Central memory CD4-positive, alpha-beta T cell (primary cell): ENCODE data around the gene GET3.
A peak's percentile ranks its signal among the peaks of the same experiment; 100 is the strongest.
"Not testable (repeated sequence)": the region's sequence is repeated elsewhere in the genome, so short reads cannot be mapped to it uniquely, and the experiment has no call there.

Experiments
- DNase-seq: peaks from one replicate; pipeline ENCODE4 v3.0.0; 2022

The GET3 gene

DNA sequence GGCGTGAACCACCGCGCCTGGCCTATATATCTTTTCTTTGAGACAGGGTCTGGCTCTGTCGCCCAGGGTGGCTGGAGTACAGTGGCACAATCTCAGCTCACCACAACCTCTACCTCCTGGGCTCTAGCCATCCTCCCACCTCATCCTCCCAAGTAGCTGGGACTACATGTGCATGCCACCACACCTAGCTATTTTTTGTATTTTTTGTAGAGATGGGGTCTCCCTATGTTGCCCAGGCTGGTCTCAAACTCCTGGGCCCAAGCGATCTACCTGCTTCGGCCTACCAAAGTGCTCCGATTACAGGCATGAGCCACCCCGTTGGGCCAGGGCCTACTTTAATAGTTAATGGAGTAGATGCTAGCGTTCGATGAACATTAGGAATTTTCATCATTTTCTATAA, 17.0 kb upstream of the GET3 start:
- DNase-seq, result no peak

DNA sequence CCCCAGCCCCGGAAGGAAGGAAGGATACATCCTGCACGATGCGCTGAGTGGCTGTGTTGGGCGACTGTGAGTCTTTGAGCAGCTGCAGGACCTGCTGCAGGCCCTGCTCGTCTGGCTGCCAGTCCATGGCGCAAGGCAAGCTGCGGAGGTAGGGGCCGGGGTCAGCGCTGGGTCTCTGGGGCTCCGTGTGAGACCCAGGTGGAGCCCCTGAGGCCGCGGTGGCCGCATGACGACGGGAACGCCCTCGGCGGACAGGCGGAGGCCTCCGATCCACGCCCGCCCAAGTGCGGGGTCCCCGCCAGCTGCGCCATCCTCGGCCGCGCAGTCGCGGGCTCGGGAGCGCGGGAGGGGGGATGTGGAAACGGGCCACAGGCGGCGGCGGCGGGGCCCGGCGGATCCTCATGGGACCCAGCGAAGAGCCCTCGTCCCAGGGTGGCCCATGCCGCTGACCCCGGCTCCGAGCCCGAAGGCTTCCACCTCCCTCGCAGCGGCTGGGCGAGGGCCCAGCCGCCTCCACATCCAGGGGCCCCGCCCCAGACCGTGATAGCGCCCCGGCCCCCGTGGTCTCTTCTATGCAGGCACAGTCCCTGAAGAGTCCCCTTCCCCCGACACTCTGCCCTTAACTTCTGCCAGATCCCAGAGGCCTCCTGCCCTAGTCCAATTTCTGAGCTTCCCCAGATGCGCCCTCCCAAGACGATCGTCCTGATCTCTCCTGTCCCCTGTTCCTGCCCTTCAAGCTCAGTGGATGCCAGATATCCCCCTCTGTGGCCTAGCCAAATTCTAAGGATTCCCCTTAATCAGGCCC, 16.2 kb upstream of the GET3 start:
- no peak for DNase-seq

- peak; percentile 3 for DNase-seq
Observed at GRCh38 chr19:12721656-12722565, 15.4 kb upstream of the GET3 start.

GRCh38 chr19:12722566-12723380, 14.5 kb upstream of the GET3 start:
- DNase-seq, result peak; percentile 93

DNA sequence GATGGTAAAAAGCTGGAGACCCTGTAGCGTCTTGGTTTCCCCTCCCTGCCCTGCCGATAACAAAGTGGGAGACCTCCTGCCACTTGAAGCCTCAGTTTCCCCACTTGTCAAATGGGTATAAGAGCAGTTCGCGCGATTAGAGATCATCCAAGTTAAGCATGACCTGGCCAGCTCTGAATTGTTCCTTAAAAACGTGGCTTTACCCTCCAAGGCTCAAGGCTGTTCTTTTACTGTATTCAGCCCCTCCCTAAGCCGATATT, 14.0 kb upstream of the GET3 start:
- no peak for DNase-seq

DNA sequence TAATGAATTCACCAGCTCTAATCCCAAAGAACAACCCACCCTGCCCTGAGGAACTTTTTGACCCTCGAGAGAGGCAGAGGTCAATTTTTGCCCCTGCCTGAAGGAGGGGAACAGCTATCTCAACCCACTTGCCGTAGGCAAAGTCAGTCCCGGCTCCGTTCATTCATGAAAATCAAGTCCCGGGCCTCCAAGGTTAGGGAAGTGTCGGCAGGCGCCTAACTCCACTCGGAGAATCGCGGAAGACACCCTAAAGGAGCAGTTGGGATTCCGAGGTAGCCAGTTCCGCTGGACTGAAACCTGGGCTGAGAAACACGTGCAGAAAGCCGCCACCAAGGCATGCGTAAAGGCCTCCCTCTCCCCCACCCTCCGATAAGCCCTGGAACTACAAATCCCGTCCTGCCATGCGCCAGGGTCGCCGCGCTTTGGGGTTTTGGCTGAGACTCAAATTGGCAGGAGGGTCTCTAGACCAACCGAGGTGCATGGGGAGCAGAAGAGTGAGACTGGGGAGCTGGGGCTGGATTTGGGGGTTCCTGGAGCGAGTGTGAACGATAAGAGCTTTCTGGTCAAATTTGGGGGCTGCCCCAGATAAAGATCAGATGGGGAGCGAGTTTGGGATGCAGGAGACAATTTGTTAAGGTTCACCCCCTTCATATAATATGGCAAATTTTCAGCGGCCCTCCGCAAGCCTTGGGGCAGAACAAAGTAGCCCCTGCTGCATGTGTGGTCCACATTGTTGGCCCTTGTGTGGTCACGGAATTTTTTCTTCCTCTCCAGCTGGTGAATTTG, 13.5 kb upstream of the GET3 start, which contains the start of gene TNPO2:
Gene TNPO2 (minus strand): TSS at position 292 of the 786 bp plus-strand sequence. CDS start 2,955 bp downstream, outside the sequence.
- peak; percentile 56 for DNase-seq

DNA sequence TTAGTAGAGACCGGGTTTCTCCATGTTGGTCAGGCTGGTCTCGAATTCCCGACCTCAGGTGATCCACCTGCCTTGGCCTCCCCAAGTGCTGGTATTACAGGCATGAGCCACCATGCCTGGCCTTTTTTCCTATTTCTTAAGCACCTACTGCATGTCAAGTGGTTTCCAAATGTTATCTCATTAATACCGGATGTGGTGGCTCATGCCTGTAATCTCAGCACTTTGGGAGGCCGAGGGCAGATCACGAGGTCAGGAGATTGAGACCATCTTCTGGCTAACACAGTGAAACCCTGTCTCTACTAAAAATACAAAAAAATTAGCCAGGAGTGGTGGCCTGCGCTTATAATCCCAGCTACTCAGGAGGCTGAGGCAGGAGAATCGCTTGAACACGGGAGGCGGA, 11.7 kb upstream of the GET3 start:
- DNase-seq, result not testable (repeated sequence)

GRCh38 chr19:12726988-12727316, 10.3 kb upstream of the GET3 start:
- DNase-seq, result no peak

- DNase-seq, result no peak
Observed at GRCh38 chr19:12727745-12728433, 9.4 kb upstream of the GET3 start.

GRCh38 chr19:12730064-12730463, 7.2 kb upstream of the GET3 start:
- no peak for DNase-seq

- DNase-seq, result no peak
Observed at GRCh38 chr19:12731337-12731736, 6.0 kb upstream of the GET3 start.

DNA sequence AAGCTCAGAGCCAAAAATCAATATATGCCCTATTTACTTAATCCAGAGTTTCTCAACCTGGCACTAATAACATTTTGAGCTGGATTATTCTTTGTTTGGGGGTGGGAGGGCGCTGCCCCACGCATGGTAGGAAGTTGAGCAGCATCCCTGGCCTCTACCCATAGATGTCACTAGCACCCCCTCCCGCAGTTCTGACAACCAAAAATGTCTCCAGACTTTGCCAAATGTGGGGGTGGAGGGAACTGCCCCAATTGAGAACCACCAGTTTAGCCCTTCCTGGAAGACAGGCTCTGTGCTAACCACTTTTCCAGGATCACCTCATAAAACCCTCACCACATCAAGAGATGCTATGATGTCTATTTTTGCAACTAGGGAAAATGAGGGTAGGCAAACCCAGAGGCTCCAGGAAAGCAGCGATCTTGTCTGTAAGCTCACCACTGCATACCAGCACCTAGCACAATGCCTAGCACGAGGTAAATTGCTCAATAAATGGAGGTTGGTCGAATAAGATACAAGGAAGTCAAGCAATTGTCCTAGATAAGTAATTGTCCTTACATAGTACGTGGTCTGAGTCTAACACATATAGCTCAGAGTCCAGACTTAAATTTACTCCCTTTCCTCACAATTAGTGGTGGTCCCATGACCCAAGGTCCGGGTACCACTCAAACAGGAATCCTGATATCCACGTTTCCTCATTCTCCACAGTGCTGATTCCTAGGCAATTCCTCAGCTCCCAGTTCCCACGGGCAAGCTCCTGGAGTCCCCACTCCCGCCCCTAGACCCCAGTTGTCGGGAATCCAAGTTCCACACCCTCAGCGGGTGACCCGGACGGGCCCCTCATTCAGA, 3.7 kb upstream of the GET3 start:
- peak; percentile 37 for DNase-seq

DNA sequence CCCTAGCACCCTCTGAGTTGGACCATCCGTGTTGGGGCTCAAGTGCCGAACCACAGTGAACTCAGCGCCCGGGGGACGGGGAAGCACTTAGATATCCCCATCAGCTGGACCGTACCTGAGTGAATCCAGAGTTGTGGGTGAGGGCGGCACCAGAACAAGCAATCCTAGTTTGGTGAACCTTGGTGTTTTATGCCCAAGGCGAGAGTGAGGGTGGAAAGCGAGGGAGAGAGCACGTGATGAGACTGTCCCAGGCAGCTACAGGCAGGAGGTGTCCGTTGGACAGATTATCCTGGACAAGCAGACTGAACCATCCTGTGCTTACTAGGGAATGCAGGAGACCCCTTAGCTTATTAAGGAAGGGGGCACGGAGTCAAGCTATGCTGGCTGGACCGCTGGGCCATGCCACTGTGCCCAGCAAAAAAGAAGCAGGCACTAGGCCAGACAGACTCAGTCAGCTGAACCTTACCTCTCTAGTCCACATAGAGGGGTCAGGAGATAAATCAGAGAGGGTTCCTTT, 596 bp downstream of the GET3 start:
- DNase-seq, result no peak

DNA sequence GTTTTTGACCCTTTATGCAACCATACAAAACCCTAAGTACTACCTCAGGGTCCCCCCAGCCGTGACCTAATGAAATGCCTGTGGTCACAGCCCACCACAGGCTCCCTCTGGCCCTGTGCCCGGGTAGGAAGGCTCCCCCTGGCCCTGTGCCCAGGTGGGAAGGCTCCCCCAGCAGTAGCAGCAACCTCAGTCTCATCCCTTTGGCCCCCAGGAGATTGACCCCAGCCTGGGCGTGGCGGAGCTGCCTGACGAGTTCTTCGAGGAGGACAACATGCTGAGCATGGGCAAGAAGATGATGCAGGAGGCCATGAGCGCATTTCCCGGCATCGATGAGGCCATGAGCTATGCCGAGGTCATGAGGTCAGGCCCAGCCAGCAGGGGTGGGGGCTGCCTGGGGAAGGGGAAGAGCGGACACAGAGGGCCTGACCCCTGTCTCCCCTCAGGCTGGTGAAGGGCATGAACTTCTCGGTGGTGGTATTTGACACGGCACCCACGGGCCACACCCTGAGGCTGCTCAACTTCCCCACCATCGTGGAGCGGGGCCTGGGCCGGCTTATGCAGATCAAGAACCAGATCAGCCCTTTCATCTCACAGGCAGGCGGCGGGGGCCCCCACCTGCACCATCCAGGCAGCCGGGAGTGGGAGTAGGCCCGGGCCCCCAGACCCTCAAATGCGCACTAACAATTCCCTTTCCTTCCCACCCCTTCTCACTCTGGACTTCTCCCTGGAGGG, 8.0 kb downstream of the GET3 start:
- DNase-seq, result no peak

DNA sequence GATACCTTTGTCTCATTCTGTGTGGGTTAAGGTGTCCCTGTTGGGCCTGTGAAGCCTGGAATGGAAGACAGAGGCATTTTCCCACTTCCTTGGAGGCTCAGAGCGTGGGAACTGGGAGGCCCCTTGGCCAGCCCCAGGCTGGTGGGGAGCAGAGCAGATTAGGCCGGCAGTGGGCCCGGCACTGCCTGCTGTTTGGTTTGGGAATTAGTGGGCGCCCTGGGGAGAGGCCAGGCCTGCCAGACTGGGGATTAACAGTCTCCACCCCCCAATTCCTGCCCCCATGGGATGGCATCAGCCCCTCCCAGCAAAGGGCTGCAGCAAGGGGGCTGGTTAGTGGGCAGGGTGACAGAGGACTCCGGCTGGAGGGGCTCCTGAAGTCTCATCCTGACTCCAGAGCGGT, 11.2 kb downstream of the GET3 start:
- DNase-seq, result no peak

- no peak for DNase-seq
Observed at GRCh38 chr19:12749938-12750521, 12.7 kb downstream of the GET3 start.

DNA sequence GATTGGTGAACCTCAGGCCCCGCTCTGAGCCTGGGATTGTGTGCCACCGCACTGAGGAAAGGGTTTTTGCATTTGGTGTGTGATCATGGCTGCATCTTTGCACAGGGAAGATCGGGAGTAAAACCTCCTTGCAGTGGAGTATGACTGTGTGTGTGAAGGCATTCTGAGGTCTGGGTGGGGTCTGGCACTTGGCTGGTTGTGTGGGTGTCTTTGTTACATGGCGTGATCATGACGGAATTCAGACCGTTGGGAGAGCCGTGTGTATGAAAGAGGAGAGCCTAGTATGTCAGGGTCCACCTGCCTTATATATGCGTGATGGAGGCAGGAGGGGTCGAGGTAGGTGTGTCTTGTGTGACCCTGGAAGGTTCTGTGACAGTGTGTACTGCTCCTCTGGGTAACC, 13.6 kb downstream of the GET3 start:
- DNase-seq, result no peak

GRCh38 chr19:12751635-12752034, 14.3 kb downstream of the GET3 start, which contains the start of gene BEST2:
TSS of gene BEST2 (plus strand) at chr19:12751791. CDS start at chr19:12752593, 802 bp downstream.
- DNase-seq, result no peak

GRCh38 chr19:12752056-12752781, 14.9 kb downstream of the GET3 start:
- DNase-seq, result no peak
